Activated CD4-positive, CD25-positive, alpha-beta regulatory T cell treated with anti-CD3 and anti-CD28 coated beads, Interleukin-2, amount 50 U/mL, for 24 hours (primary cell): ENCODE measurements around the gene RFX8.
"Not testable (repeated sequence)": the region's sequence is repeated elsewhere in the genome, so short reads cannot be mapped to it uniquely, and the experiment has no call there.

Experiments
- ATAC-seq, 2 donors: fragments of 150-1000 bp; cut with Tn5 transposase; one replicate each; pipeline ENCODE4 v1.10.0; 2021; ENCODE audit warnings: mild to moderate bottlenecking in 1 of 2, moderate library complexity in 1 of 2

RFX8 gene

GRCh38 chr2:101439716-101440115, 35.2 kb downstream of the RFX8 start:
- ATAC-seq = no peak

- ATAC-seq = not testable (repeated sequence)
Measured at GRCh38 chr2:101438555-101438954, 36.4 kb downstream of the RFX8 start.

DNA sequence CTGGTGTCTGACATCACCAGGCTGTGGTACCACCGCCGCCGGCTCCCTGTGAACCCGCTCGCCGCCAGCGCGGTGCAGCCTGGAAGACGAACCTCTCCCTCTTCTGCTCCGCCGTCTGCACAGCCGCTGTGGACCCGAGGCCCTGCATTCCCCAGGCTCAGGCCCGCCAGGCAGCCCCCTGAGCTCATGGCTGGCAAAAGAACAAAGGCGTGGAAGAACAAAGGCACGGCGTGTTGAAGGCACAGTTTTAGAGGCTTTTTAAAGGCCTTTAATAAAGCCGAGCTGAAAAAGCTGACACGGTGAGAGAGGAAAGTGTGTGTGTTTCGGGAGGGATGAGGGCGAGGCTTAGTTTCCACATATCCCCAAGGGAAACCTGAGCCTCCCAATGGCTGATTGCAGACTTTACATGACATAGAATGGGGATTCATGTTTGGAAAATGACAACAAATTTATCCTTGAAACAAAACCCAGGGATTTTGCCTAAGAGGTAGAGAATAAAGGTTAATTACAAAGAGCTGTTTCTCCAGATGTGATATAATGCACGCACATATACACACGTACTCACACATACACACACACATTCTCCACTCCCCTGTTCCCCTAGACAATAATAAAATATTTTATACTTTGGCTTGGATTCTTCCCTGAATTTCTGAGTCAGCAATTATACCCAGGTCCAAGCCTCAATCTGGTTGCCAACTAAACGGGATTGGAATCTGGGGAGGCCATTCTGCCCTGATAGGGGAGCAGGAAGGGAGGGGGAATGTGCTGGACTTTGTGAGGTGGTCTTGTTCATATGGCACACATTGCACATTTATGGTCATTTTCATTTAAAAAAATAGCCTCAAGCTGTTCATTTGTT, 39.7 kb downstream of the RFX8 start:
- no peak for ATAC-seq

DNA sequence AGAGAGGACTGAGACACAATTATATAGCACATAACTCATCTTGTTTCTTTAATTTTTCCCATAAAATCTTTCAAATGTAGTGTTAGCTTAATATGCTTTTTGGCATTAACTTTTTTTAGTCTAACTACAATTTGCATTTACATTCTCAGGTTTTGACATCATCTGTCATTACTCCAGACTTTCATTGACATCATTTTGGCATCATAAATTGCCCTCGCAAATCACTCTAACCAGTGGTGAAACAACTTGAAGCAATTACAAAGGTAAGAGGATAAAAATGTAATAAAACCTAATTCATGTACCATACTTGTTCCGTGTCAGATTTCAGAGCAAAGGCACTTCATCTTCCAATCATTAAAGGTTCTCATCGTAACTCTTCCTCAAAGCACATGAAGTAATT, 41.4 kb downstream of the RFX8 start:
- ATAC-seq = no peak

- ATAC-seq = no peak
Measured at GRCh38 chr2:101432411-101433181, 42.3 kb downstream of the RFX8 start.

DNA sequence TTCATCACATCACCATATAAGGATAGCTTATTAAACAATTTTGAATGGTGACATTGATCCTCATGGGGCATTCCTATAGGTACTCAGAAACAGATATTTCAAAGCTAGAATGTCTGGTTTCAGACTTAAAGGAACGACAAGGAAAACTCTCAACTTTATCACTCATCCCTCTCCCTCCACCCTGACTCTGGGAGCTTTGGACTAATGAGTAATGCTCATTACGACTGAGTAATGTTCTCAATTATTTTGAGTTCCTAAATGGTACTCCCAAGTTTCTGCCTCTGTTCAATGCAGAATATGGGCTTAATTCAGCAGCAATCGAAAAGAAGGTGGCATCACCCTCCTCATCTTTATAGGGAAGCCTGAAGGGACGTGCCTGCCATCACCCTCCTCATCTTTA, 43.4 kb downstream of the RFX8 start:
- no peak for ATAC-seq

GRCh38 chr2:101430156-101430555, 44.8 kb downstream of the RFX8 start:
- no peak for ATAC-seq

- no peak for ATAC-seq
Measured at GRCh38 chr2:101429453-101429852, 45.5 kb downstream of the RFX8 start.

- no peak for ATAC-seq
Measured at GRCh38 chr2:101428422-101429176, 46.3 kb downstream of the RFX8 start.

- ATAC-seq = no peak
Measured at GRCh38 chr2:101427743-101428142, 47.2 kb downstream of the RFX8 start.

DNA sequence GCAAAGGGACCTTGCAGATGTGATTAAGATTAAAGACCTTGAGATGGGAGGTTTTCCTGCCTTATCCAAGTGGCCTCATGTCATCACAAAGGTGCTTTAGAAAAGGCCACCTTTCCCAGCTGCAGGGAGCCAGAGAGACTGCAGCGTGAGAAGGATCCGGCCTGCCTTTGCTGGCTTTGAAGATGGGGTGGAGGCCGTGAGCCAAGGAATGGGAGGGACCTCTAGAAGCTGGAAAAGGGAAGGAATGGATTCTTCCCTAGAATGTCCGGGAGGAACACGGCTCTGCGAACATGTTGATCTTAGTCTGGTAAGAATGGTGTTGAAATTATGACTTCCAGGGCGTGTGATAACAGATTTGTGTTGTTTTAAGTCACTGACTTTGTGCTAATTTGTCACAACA, 47.7 kb downstream of the RFX8 start:
- ATAC-seq = no peak

DNA sequence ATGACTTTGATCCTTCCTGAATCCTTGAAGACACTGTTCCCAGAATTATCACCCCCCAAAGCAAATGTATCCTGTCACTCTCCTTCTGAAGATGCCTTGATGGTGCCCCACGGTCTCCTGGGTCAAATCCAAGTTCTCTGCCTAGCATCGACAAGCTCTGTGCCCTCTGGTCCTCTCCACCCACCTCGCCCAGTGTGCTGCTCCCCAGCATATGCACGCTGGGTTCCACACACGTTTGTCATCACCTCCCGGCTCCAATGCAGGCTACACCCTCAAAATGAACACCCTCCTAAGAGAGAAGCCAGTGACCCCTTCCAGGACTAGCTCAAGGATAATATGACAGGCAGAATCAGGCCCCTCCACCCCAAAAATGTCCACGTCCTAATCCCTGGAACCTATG, 48.1 kb downstream of the RFX8 start:
- no peak for ATAC-seq

GRCh38 chr2:101420623-101421022, 54.3 kb downstream of the RFX8 start:
- no peak for ATAC-seq

GRCh38 chr2:101419096-101419663, 55.7 kb downstream of the RFX8 start:
- ATAC-seq = peak; percentile 73 to 83

DNA sequence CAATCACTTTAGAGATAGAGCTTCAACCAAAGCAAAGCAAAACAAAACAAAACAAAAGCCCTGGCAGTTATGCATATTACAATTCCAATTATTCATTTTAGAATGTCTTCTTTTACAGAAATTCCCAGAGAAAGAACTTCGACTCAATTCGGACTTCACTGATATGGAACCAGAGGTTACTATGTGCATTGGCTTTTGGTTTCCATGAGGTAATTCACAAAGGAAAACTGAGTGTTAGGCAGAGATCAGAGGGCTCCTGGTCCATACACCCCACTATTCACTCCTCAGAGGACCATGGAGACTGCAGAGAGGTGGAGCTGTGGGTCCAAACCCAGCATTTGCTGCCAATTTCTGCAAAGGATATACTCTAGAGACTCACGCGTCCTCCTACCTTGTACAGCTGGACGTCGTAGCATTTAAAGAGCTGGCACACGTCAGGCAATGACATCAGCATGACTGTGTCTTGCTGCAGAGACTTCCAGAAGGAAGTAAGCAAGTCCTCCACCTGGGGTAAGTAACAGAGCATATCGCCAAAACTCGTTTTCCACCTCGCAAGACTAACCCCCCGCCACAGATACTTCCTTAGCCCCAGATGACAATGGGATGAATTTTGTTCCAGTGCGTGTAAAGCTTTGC, 56.3 kb downstream of the RFX8 start:
- ATAC-seq = no peak

DNA sequence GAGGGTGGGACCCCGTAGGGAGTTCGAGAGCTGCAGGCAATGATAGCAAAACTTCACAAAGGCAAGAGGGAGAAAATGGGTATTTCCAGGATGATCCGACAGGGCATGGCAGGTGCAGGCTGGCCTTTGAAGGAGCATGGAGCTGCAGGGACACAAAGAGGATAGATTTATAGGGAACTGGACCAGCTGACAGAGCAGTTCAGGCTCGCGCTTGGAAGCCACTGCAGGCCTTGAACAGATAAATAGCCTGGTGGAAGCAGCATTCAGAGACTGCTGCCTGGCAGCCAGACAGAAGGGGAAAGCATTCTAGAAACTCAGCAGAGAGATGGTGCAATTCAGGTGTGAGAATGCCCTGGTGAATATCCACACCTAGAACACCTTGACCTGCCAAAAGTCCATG, 58.3 kb downstream of the RFX8 start:
- ATAC-seq = no peak

- no peak for ATAC-seq
Measured at GRCh38 chr2:101415884-101416283, 59.0 kb downstream of the RFX8 start.

- no peak for ATAC-seq
Measured at GRCh38 chr2:101415220-101415619, 59.7 kb downstream of the RFX8 start.

- no peak for ATAC-seq
Measured at GRCh38 chr2:101412092-101412694, 62.7 kb downstream of the RFX8 start.

DNA sequence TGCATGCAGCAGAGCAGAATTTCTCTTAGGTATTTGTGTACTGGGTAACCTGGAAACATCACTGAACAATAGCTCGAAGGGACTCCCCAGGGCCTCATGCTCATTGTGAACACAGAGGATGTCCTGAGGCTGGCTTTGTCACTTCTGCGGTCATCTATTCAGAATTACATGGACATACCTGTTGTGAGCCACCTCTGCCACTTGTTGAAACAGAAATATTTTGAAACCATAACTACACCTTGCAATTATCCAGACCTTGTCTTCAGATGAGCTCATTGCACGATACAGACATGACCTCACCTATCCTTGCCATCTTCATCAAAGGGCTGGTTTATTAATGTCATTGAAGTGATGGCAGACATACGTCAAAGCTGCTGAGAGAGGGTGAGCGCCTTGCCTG, 64.2 kb downstream of the RFX8 start:
- ATAC-seq = no peak

DNA sequence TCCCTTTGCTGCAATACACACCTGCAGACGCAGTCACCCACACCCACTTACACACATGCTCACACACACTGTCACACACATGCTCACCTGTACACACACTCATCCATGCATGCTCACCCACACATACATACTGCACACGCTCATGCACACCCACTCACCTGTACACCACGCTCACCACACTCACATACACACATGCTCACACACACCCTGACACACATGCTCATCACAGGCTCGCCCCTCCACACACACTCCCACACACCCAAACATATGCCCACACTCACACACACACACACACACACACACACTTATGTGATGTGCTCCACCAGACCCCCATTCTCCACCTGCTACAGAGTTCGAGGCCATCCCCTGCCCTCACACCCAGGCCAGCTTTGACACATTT, 64.8 kb downstream of the RFX8 start:
- ATAC-seq = no peak

DNA sequence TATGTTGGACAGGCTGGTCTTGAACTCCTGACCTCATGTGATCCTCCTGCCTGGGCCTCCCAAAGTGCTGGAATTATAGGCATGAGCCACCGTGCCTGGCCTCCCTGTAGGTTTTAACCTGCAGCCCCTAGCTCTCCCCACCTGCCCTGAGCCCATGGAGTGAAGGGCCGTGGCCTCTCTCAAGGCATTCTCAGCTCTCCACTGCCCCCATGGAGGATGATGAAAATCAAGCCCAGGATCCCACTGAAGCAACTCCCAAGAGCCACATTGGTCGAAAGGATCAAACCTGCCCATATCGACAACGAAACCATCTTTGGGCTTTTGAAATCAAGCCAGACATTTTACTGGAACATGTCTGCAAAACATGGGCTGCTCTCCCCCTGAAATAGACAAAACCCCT, 65.2 kb downstream of the RFX8 start:
- no peak for ATAC-seq
